GM06990 (cell line): Measurements from ENCODE around the gene INPP5K.

ENCODE experiments used
- DNase-seq: peaks from one replicate; pipeline ENCODE4 v3.0.0-alpha.2; 2011; ENCODE audit not compliant: insufficient read length; ENCODE audit errors: extremely low read depth
- H3K27me3 ChIP-seq: replicated peaks from 2 replicates; pipeline ENCODE4 v1.6.0; 2011; ENCODE audit warnings: low read length; ENCODE audit not compliant: control insufficient read depth, insufficient read depth
- H3K36me3 ChIP-seq: 2 replicates; pipeline ENCODE4 v1.5.1; 2011; ENCODE audit warnings: low read length; ENCODE audit not compliant: control insufficient read depth, insufficient read depth
- H3K4me3 ChIP-seq: replicated peaks from 2 replicates; pipeline ENCODE4 v1.5.1; 2011; ENCODE audit warnings: low read depth, mild to moderate bottlenecking, control low read depth, low read length
- TF ChIP-seq, protein P1 (sequence below): IDR thresholded peaks from 2 replicates; pipeline ENCODE4 v1.5.1; 2011; ENCODE audit warnings: low read length, control low read depth, mild to moderate bottlenecking, inconsistent platforms; ENCODE audit not compliant: insufficient read depth, poor library complexity, severe bottlenecking

The INPP5K gene

DNA sequence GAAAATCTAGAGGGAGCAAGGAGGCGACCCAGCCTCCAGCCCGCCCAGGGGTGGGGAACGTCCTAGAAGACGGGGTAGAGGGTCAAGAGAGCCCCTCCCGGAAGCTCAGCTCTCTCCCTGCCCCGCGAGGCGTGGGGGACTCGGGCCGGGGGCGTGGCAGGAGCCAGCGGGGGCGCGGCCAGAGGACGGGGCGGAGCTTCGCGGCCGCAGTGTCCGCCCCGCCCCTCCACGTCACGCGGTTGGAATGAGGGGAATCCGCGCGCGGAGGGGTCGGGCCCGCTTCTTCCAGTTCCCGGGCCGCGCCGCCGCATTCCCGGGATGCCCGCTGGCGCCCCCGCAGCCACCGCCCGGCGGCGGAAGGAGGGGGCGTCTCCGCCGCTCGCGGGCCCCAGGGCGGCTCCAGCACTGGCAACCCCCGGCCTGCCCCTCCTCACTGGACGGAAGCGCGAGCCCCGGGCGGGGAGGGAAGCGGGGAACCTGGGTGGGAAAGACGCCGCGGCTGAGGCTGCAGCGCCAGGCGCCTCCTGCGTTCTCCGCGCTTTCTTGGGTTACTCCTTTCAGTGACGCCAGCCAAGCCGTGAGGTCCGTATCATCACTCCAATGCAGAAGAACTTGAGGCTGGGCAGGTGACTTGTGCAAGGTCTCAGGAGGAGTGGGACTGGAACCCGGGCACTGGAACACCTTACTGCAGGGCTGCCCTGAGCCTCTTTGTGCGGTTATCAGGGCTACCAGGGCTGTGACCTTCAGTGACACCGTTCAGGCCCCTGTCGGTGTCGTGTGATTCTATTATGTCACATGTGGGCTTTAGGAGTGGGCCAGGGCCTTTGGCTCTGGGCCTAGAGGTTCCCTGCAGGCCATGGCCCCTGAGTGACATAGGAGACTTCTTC lies 28.2 kb downstream of the INPP5K start:
- H3K4me3 ChIP-seq: peak overlapping the region; percentile 60
- H3K36me3 ChIP-seq: peaks cover 1% of the 10 kb centered on the region
- peak; percentile 73 for DNase-seq
- TF ChIP-seq, protein P1, sequence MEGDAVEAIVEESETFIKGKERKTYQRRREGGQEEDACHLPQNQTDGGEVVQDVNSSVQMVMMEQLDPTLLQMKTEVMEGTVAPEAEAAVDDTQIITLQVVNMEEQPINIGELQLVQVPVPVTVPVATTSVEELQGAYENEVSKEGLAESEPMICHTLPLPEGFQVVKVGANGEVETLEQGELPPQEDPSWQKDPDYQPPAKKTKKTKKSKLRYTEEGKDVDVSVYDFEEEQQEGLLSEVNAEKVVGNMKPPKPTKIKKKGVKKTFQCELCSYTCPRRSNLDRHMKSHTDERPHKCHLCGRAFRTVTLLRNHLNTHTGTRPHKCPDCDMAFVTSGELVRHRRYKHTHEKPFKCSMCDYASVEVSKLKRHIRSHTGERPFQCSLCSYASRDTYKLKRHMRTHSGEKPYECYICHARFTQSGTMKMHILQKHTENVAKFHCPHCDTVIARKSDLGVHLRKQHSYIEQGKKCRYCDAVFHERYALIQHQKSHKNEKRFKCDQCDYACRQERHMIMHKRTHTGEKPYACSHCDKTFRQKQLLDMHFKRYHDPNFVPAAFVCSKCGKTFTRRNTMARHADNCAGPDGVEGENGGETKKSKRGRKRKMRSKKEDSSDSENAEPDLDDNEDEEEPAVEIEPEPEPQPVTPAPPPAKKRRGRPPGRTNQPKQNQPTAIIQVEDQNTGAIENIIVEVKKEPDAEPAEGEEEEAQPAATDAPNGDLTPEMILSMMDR: no peak
- no peaks in the 10 kb centered on the region for H3K27me3 ChIP-seq

DNA sequence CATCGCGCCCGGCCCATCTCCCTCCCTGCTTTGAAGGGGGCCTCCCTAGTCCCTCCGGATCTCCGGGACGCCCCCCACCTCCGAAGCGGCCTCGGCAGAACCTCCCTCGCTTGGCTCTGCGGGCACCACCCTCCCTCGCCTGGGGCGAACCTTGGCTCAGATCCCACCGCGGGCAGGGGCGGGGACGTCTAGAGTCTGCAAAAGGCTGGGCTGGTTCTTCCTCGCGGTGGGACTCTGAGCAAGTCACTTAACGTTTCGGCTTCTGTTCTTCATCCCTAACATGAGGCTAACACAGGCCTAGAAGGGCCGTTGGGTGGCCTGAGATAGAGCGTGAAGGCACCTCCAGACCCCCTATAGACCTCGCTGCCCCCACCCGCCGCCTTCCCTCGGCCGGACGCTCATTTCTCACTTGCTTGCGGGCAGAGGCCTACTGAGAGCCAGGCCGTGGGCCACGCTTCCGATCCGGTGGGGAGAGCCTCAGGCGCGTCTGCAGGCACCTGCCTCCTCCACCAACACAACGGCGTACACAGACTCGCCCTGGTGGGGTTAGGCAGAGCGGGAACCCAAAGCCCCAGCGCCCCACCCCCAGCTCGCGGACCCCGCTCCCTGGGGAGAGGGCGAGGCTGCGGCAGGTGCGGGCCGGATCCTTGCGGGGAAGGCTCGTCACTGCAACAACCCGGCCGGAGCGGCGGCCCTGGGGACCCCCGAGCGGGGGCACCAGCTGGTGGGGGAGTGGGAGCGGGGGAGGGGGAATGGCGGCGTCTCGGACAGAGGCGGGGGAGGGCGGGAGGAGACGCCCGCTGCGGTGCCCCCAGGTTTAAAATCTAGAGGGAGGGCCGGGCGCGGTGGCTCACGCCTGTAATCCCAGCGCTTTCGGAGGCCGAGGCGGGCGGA lies 29.4 kb downstream of the INPP5K start:
- DNase-seq: peak; percentile 86
- no peaks in the 10 kb centered on the region for H3K27me3 ChIP-seq
- peaks cover 1% of the 10 kb centered on the region for H3K36me3 ChIP-seq
- peak overlapping the region; percentile 60 for H3K4me3 ChIP-seq
- TF ChIP-seq, protein P1: no peak

DNA sequence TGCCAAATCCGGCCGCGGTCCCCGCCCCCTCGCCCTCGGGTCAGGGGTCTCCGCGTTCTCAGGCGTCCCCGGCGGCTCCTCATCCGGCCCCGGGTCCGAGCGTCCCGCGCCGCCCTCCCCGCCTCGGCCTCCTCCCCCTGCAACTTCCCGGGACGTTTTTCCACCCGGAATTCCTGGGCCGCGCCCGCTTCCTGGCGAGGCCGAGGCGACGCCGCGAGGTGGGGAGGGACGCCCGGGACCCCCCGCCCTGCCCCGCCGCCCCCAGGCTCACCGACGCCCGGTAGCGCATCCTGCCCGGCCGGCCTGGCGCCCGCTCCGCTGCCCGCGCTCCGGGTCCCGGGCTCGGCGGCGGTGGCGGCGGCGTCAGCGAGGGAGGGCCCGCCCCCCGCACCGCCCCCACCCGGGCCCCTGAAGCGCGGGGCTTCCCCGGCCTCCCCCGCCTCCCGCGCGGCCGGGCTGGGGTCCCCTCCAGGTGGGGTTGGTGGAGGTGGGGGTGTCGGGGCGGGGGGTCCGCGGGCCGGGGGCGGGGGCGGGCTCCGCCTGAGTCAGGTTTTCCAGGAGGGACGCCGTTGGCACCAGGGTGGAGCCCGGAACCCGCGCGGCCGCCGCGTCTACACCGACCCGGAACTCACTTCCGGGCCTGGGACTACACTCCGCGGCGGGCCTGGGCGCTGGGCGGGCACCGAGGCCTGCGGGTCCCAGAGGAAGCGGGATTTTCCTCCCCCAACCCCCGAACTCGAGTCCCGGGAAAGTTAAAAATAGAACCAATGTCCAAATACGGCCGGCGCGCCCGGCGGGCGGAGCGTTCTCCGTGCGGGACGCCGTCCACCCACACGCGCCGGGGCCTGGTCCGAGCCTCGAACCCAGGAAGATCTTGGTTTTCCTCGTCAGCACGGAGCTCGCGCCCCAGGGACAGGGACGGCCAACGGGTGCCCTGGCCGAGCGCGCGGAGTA lies 30.7 kb downstream of the INPP5K start:
- peak; percentile 74 for DNase-seq
- H3K27me3 ChIP-seq: no peaks in the 10 kb centered on the region
- peak overlapping the region; percentile 78 for H3K4me3 ChIP-seq
- TF ChIP-seq, protein P1: no peak
- peaks cover 8% of the 10 kb centered on the region for H3K36me3 ChIP-seq

DNA sequence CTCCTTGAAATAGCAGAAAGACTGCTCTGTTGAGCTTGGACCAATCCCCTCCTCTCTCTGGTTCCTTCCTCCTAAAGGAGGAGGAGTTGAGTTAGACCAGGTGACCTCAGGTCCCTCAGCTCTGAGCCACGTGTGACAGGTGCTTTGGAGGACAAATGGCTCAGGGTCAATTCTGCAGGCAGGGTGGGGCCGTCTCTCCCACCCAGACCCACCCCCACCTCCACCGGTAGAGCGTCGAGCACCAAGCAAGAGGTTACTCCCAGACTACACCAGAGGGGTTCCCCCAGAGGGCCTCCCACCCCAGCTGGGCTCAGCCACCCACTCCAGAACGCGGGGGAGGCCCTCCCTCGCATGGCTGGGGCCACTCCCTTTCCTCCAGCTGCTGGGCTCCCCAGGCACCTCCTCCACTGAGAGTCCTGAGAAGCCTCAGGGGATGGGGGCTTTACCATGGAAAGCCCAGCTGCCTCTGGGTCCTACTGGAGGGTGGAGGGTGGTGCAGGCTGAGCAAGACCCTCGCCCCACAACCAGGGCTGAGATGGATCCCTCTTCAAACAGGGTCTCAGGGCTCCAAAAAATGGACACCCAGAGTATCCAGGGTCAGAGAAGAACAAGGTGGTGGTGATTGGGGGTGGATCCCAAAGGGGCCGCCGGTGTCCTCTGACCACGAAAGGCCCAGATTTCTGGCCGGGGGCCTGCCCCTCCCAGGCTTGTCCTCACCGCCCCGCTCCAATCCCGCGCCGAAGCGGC lies 31.6 kb downstream of the INPP5K start:
- peaks cover 10% of the 10 kb centered on the region for H3K36me3 ChIP-seq
- peak; percentile 83 for DNase-seq
- peak overlapping the region; percentile 78 for H3K4me3 ChIP-seq
- H3K27me3 ChIP-seq: no peaks in the 10 kb centered on the region
- TF ChIP-seq, protein P1: no peak

DNA sequence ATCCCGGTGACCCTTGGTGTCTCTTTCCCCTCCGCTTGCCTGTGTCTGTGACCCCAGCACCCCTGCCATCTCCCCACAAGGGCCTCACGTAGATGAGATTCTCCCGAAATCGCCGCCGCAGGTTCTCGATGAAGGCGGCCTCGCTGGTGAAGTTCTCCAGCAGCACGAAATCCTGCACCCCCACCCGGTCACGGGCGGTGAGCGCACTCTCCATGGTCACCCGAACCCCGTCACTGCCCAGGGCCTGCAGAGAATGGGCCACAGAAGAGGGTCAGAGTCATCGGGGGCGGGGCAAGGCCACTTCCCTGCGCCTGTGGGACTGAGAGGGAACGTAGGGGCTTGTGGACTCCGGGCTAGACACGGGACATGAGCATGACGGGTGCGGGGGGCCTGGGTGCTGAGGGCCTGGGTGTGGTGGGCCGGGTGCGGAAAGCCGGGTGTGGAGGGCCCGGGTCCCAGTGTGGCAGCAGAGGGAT lies 32.3 kb downstream of the INPP5K start:
- peak overlapping the region; percentile 78 for H3K4me3 ChIP-seq
- no peak for DNase-seq
- peaks cover 14% of the 10 kb centered on the region for H3K36me3 ChIP-seq
- TF ChIP-seq, protein P1: no peak
- no peaks in the 10 kb centered on the region for H3K27me3 ChIP-seq
